AG09319 (cell line): ENCODE measurements around the gene C19orf53.
"Not testable (repeated sequence)": the region's sequence is repeated elsewhere in the genome, so short reads cannot be mapped to it uniquely, and the experiment has no call there.

ENCODE experiments used
- DNase-seq: peaks from one replicate; pipeline ENCODE4 v3.0.0-alpha.2; 2010; ENCODE audit warnings: low read depth; ENCODE audit errors: extremely low read depth
- CTCF ChIP-seq: IDR thresholded peaks from 2 replicates; pipeline ENCODE4 v1.5.1; 2011; ENCODE audit warnings: low read depth, mild to moderate bottlenecking, inconsistent platforms, low read length, moderate library complexity

Gene C19orf53

DNA sequence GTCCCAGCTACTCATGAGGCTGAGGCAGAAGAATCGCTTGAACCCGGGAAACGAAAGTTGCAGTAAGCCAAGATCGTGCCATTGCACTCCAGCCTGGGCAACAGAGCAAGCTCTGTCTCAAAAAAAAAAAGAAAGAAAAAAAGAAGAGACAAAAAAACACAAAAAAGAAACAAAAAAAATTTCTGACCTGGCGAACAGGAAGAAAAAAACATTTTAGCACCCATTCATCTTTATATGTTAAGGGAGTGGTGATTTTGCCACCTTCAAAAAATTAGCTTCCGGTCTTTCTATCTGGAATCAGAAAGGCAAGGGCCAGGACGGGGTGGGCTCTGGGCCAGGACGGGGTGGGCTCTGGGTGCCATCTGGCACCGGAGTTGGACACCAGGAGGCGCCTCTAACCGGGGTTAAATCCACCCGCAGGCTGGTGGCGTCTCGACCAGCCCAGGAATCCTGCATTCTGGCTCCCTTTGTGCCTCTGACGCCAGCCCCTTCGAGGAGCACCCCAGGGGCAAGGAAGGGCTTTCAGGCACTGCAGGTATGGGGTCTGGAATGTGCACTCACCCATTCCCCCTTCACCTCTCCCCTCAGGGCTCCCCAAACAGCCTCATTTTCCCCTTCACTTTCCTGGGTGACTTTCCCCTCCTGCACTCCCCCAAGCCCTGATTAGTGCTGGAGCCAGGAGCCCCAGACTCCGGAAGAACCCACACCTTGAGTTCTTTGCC lies 10.6 kb downstream of the C19orf53 start:
- TF ChIP-seq CTCF = peak; percentile 69
- no peak for DNase-seq

DNA sequence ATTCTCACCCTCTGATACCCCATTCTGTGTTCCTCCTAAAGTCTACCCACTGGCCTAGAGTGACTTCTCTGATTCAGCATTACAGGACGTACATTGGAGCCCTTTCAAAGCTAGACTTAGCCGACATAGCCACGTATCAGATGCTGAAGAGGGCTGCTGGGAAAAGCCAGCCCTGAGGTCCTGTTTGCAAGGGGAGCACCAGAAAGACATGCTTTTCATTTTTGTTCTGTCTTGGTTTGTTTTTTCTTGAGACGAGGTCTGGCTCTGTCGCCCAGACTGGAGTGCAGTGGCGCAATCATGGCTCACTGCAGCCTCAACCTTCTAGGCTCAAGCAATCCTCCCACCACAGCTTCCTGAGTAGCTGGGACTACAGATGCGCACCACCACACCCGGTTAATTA lies 14.7 kb downstream of the C19orf53 start:
- no peak for DNase-seq
- TF ChIP-seq CTCF = no peak

DNA sequence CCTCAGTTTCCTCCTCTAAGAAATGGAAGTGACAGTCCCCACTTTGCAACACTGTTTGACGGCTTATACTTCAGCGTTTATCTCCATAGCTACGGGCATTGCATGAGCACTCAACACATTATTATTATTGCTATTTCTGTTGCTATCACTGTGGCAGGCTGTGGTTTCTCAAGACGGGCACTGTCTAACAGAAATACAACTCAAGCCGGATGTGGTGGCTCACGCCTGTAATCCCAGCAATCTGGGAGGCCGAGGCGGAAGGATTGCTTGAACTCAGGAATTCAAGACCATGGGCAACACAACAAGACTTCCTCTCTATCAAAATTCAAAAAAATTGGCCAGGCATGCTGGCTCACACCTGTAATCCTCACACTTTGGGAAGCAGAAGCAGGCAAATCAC lies 16.1 kb downstream of the C19orf53 start:
- DNase-seq = no peak
- TF ChIP-seq CTCF = no peak

- not testable (repeated sequence) for DNase-seq
Observed at GRCh38 chr19:13793317-13793716, 19.1 kb downstream of the C19orf53 start.

- TF ChIP-seq CTCF = no peak
- DNase-seq = peak; percentile 80
Observed at GRCh38 chr19:13794398-13794756, 20.1 kb downstream of the C19orf53 start.

DNA sequence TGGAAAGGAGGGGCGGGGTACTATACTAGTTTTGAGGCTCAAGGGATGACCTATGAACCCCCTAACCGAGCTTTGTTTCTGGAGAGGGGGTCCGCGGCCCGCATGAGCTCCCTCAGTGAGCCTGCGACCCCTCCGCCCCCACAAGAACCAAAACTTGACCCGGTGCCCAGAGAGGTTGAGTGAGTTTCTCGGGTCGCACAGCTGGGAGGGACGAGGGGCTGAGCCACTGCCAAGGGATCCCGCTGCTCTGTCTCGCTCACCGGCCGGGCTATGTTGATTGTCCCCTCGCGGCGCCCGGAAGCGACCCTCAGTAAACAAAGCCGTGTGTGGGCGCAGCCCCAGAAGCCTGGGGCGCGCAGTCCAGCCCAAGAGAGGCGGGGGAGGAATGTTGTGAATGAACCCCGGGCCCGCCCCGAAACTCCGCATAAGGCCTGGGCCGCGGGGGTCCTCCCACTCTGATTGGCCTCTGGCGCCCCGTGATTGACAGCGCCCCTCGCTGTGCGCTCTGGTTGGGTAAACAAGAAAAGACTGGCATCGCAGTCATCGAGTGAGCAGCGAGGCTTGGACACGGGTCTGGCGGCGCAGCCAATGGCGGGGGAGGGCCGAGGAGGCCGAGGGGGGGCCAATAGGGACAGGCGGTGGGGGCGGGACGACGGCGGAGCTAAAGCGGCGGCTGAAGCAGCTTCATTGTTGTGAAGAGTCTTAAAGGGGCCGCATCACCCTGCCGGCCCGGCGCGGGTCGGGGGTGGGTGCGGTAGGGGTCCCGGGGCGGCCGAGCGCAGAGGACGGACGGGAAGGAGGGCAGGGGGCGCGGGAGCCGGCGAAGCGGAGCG lies 20.7 kb downstream of the C19orf53 start, which contains the start of gene ZSWIM4:
TSS of gene ZSWIM4 (plus strand) at position 687 of the 833 bp plus-strand sequence. CDS start 206 bp downstream, outside the sequence.
- DNase-seq = peak; percentile 98
- TF ChIP-seq CTCF = no peak

DNA sequence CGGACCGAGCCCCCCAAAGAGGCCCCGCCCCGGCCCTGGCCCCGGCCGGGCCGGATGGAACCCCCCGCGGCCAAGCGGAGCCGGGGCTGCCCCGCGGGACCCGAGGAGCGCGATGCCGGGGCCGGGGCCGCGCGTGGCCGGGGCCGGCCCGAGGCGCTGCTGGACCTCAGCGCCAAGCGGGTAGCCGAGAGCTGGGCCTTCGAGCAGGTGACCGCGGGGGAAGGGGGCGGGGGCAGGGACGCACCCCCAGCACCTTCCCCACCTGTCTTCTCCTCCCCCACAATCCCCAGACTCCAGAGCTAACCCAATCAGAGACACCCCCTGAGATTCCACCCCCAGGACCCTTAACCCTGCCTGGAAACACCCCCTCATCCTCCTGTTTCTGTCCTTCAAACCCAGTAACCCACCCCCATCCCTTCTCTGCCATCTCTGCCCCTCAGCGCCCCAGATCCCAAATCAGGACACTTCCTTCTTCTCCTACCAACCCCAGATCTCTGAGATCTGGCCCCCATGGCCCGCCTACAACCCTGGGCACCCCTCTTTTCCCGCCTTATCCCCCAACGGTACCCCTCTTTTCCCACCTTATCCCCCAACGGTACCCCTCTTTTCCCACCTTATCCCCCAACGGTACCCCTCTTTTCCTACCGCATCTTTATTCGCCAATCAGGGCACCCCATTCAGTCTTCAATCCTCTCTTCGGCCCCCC lies 21.5 kb downstream of the C19orf53 start:
- DNase-seq = no peak
- no peak for TF ChIP-seq CTCF
